Tibial nerve (tissue), 4 donors: ENCODE data around the gene NPHS1. TPM values are rescaled to one million over a fixed set of nuclear protein-coding genes. Genes with fewer than 3 reads are reported as not detected.

ENCODE experiments used
- DNase-seq, 2 donors: peaks; one replicate each; pipeline ENCODE4 v3.0.0-alpha.2; 2019; ENCODE audit warnings: low spot score in 2 of 2
- H3K27ac ChIP-seq, 4 donors: fragments of 200-600 bp; sonication (generic) in 3 of 4; one replicate each; pipeline ENCODE4 v1.5.1; 2017 to 2019; ENCODE audit warnings: mild to moderate bottlenecking in 1 of 4
- H3K27me3 ChIP-seq, 2 donors: fragments of 200-600 bp; sonication (generic) in 1 of 2; one replicate each; pipeline versions ENCODE4 v1.5.1 to v1.6.0; 2017 to 2019
- H3K36me3 ChIP-seq, 3 donors: fragments of 200-600 bp; sonication (generic); one replicate each; pipeline ENCODE4 v1.5.1; 2018 to 2019
- H3K4me1 ChIP-seq, 4 donors: fragments of 200-600 bp; sonication (generic) in 3 of 4; one replicate each; pipeline ENCODE4 v1.5.1; 2017 to 2019
- H3K4me3 ChIP-seq, 4 donors: fragments of 200-600 bp; sonication (generic) in 3 of 4; one replicate each; pipeline ENCODE4 v1.5.1; 2017 to 2019; ENCODE audit warnings: mild to moderate bottlenecking in 1 of 4, moderate library complexity in 1 of 4
- H3K9me3 ChIP-seq, 4 donors: fragments of 200-600 bp; sonication (generic) in 3 of 4; one replicate each; pipeline ENCODE4 v1.5.1; 2017 to 2019
- EP300 ChIP-seq, 2 donors: sonication (generic); formaldehyde crosslinking; IDR thresholded peaks; one replicate each; pipeline ENCODE4 v1.6.1; 2017; ENCODE audit warnings: antibody characterized with exemption in 2 of 2, mild to moderate bottlenecking in 1 of 2
- POLR2A ChIP-seq, 2 donors: fragments of 450-650 bp; IDR thresholded peaks; one replicate each; pipeline ENCODE4 v1.6.1; 2017; ENCODE audit warnings: antibody characterized with exemption in 2 of 2, mild to moderate bottlenecking in 2 of 2, moderate library complexity in 2 of 2
- WGBS, 2 donors: methylation state at CpG; one replicate each; pipeline ENCODE4 v1.1.5; 2018; 5-methylcytosine and 5-hydroxymethylcytosine counted together
- total RNA-seq, 4 donors: library from RNA; depleted of rRNA; stranded (reverse); fragments of >200 nt; gene quantifications; one replicate each; pipeline ENCODE4 v1.1.0, GENCODE V29; 2016
- TF ChIP-seq, protein P1 (sequence below), 5 experiments: fragments of 200-600 bp in 3 of 5; fragments of 450-650 bp in 2 of 5; sonication (generic) in 3 of 5; IDR thresholded peaks; one replicate each; pipeline ENCODE4 v1.5.1; 2016 to 2019; ENCODE audit warnings: antibody characterized with exemption in 5 of 5, mild to moderate bottlenecking in 3 of 5, moderate library complexity in 2 of 5

Gene NPHS1
- total RNA-seq, 4 donors from 2014 or later, result not detected

DNA sequence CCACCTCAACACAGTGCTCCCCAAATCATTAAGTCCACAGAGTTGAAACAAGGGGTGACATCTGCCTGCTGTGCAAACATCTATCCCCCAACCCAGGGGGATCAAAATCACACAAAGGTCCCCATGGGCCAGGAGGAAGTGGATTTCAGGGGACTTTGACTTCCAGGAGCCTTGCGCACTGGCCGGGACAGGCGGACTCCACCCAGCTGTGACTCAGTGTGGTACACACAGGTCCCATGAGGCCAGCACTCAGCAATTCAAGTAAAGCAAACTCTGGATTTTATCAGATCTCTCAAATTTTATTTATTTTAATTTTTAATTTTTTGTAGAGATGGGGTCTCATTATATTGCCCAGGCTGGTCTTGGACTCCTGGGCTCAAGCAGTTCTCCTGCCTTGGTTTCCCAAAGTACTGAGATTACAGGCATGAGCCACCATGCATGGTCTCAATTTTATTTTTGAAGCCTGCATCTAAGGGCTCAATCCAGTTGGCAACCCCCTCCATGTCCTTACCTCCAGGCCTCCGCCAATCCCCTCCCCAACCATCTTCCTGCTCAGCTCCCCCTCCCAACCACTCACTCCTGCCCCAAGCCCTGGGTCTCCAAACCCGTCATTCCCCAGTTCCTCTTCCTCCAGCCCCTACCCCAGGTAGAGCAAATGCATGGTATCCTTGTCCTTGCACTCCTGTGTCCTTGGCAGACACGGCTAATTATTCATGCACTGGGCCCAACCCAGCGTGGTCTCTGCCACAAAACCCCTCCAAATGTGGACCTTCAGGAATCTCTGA lies 58.7 kb downstream of the NPHS1 start:
- Histone ChIP-seq H3K4me3 (no peak overlapping the region), H3K27me3 (peaks cover 0 to 30% of the 10 kb centered on the region in 2 donors), H3K36me3 (no peaks in the 10 kb centered on the region), H3K9me3 (no peaks in the 10 kb centered on the region), H3K4me1 (peaks cover 0 to 8% (median 0%) of the 10 kb centered on the region in 4 donors), H3K27ac (no peak overlapping the region)
- 73 to 76% methylated on average over 7 of the region's 7 CpGs for WGBS, 2 donors
- TF ChIP-seq EP300 (IDR thresholded peaks at IDR 0.05), result no peak
- TF ChIP-seq POLR2A (IDR thresholded peaks at IDR 0.05), result no peak
- TF ChIP-seq, protein P1, sequence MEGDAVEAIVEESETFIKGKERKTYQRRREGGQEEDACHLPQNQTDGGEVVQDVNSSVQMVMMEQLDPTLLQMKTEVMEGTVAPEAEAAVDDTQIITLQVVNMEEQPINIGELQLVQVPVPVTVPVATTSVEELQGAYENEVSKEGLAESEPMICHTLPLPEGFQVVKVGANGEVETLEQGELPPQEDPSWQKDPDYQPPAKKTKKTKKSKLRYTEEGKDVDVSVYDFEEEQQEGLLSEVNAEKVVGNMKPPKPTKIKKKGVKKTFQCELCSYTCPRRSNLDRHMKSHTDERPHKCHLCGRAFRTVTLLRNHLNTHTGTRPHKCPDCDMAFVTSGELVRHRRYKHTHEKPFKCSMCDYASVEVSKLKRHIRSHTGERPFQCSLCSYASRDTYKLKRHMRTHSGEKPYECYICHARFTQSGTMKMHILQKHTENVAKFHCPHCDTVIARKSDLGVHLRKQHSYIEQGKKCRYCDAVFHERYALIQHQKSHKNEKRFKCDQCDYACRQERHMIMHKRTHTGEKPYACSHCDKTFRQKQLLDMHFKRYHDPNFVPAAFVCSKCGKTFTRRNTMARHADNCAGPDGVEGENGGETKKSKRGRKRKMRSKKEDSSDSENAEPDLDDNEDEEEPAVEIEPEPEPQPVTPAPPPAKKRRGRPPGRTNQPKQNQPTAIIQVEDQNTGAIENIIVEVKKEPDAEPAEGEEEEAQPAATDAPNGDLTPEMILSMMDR (IDR thresholded peaks at IDR 0.05), result no peak
- no peak for DNase-seq

DNA sequence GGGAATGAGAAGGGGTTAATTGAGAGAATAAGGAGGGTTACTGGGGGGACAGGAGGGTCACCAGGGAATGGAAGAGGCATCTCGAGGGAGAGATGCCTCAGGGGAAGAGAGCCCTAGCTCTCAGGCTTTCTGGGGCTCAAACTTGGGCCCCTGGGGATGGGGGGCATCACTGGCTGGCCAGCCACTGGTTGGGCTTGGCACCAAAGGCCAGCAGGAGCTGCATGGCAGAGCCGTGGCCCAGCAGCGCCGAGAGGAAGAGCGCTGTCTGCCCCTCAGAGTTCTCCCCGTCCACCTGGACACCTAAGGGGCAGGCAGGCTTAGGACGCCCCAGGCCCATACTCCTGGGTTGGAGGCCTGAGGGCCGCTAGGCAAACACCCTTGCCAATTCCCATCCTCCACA lies 59.4 kb downstream of the NPHS1 start:
- no peak for DNase-seq
- H3K4me3 ChIP-seq, result no peak overlapping the region
- H3K4me1 ChIP-seq, result peaks cover 0 to 8% (median 0%) of the 10 kb centered on the region in 4 donors
- no peaks in the 10 kb centered on the region for H3K9me3 ChIP-seq
- no peak overlapping the region for H3K27ac ChIP-seq
- peaks cover 0 to 23% of the 10 kb centered on the region in 2 donors for H3K27me3 ChIP-seq
- H3K36me3 ChIP-seq, result peaks cover 0 to 5% (median 0%) of the 10 kb centered on the region in 3 donors
- 65 to 74% methylated on average over 8 of the region's 8 CpGs for WGBS, 2 donors
- TF ChIP-seq, protein P1 (IDR thresholded peaks at IDR 0.05), result no peak
- TF ChIP-seq EP300 (IDR thresholded peaks at IDR 0.05) (no peak), POLR2A (IDR thresholded peaks at IDR 0.05) (no peak)

DNA sequence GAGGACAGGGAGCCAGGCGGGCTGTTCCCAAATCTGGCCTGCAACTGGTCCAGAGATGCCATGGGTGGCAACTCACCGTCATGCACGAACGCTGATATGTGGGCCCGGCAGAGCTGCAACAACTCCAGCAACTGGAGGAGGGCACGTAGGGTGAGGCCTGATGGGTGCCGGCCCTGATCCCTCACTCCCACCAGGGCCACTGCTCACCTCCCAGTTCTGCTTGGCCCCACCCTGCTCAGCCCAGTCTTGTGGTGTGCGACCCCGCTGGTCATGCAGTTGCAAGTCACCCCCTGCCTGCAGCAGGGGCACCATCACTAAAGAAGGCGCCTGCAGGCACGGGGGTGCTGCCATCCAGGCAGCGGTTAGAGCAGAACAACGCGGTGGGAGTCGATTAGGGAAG lies 60.0 kb downstream of the NPHS1 start:
- TF ChIP-seq, protein P1 (IDR thresholded peaks at IDR 0.05), result no peak
- TF ChIP-seq POLR2A (IDR thresholded peaks at IDR 0.05) (no peak), EP300 (IDR thresholded peaks at IDR 0.05) (no peak)
- Histone ChIP-seq H3K9me3 (no peaks in the 10 kb centered on the region), H3K27me3 (peaks cover 0 to 18% of the 10 kb centered on the region in 2 donors), H3K4me1 (peaks cover 0 to 3% (median 0%) of the 10 kb centered on the region in 4 donors), H3K36me3 (peaks cover 0 to 11% (median 0%) of the 10 kb centered on the region in 3 donors), H3K4me3 (no peak overlapping the region), H3K27ac (no peak overlapping the region)
- 67 to 86% methylated on average over 8 to 15 of the region's 15 CpGs for WGBS, 2 donors
- DNase-seq, result no peak

DNA sequence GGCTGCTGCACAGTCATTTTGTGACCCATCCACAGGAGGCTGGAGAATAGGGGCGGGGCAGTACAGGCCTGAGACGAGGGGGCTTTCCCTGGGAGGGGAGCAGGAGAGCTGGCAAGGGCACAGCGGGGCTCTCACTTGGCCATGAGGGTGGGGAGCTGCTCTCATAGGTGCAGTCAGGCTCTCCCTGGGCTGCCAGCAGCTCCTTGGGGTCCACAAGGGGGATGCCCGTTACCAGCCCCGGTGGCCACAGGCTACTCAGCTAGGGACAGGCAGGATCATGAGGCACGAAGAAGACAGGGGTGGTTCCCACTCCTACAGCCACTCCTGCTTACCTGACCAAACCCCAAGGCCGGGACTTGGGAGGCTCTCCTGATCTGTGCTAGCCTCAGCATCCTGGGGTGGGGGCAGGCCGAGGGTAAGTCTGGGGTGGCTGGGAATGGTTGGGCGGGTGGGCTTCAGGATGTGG lies 60.5 kb downstream of the NPHS1 start:
- Histone ChIP-seq H3K36me3 (peaks cover 0 to 15% (median 0%) of the 10 kb centered on the region in 3 donors), H3K4me1 (no peaks in the 10 kb centered on the region), H3K9me3 (no peaks in the 10 kb centered on the region), H3K4me3 (no peak overlapping the region), H3K27me3 (peaks cover 0 to 13% of the 10 kb centered on the region in 2 donors), H3K27ac (no peak overlapping the region)
- TF ChIP-seq, protein P1 (IDR thresholded peaks at IDR 0.05), result no peak
- TF ChIP-seq EP300 (IDR thresholded peaks at IDR 0.05) (no peak), POLR2A (IDR thresholded peaks at IDR 0.05) (no peak)
- no peak for DNase-seq
- 69 to 89% methylated on average over 6 to 8 of the region's 9 CpGs for WGBS, 2 donors
